ENCODE results near the gene IGHMBP2. TPM values are rescaled to one million over a fixed set of nuclear protein-coding genes. Genes with fewer than 3 reads are reported as not detected.

Gene IGHMBP2
- total and polyA plus RNA-seq, 2 experiments from 2014 or later: 14.3 to 27.7 TPM

DNA sequence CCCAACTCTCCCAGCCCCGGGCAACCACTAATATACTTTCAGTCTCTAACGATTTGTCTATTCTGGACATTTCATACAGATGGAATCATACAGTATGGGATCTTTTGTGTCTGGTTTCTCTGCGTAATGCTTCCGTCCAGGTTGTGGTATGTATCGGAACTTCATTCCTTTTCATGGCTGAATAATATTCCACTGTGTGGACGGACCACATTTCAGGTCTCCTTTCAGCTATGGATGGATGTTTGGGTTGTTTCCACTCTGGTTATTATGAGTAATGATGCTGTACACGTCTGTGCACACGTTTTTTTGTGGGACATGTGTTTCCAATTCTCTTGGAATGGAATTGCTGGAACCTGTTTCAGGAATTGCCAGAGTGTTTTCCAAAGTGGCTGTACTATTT, 44.6 kb upstream of the IGHMBP2 start (continued):
- TF ChIP-seq, protein P1, sequence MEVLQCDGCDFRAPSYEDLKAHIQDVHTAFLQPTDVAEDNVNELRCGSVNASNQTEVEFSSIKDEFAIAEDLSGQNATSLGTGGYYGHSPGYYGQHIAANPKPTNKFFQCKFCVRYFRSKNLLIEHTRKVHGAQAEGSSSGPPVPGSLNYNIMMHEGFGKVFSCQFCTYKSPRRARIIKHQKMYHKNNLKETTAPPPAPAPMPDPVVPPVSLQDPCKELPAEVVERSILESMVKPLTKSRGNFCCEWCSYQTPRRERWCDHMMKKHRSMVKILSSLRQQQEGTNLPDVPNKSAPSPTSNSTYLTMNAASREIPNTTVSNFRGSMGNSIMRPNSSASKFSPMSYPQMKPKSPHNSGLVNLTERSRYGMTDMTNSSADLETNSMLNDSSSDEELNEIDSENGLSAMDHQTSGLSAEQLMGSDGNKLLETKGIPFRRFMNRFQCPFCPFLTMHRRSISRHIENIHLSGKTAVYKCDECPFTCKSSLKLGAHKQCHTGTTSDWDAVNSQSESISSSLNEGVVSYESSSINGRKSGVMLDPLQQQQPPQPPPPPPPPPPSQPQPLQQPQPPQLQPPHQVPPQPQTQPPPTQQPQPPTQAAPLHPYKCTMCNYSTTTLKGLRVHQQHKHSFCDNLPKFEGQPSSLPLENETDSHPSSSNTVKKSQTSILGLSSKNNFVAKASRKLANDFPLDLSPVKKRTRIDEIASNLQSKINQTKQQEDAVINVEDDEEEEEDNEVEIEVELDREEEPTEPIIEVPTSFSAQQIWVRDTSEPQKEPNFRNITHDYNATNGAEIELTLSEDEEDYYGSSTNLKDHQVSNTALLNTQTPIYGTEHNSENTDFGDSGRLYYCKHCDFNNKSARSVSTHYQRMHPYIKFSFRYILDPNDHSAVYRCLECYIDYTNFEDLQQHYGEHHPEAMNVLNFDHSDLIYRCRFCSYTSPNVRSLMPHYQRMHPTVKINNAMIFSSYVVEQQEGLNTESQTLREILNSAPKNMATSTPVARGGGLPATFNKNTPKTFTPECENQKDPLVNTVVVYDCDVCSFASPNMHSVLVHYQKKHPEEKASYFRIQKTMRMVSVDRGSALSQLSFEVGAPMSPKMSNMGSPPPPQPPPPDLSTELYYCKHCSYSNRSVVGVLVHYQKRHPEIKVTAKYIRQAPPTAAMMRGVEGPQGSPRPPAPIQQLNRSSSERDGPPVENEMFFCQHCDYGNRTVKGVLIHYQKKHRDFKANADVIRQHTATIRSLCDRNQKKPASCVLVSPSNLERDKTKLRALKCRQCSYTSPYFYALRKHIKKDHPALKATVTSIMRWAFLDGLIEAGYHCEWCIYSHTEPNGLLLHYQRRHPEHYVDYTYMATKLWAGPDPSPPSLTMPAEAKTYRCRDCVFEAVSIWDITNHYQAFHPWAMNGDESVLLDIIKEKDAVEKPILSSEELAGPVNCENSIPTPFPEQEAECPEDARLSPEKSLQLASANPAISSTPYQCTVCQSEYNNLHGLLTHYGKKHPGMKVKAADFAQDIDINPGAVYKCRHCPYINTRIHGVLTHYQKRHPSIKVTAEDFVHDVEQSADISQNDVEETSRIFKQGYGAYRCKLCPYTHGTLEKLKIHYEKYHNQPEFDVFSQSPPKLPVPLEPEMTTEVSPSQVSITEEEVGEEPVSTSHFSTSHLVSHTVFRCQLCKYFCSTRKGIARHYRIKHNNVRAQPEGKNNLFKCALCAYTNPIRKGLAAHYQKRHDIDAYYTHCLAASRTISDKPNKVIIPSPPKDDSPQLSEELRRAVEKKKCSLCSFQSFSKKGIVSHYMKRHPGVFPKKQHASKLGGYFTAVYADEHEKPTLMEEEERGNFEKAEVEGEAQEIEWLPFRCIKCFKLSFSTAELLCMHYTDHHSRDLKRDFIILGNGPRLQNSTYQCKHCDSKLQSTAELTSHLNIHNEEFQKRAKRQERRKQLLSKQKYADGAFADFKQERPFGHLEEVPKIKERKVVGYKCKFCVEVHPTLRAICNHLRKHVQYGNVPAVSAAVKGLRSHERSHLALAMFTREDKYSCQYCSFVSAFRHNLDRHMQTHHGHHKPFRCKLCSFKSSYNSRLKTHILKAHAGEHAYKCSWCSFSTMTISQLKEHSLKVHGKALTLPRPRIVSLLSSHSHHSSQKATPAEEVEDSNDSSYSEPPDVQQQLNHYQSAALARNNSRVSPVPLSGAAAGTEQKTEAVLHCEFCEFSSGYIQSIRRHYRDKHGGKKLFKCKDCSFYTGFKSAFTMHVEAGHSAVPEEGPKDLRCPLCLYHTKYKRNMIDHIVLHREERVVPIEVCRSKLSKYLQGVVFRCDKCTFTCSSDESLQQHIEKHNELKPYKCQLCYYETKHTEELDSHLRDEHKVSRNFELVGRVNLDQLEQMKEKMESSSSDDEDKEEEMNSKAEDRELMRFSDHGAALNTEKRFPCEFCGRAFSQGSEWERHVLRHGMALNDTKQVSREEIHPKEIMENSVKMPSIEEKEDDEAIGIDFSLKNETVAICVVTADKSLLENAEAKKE (CRISPR knock-in tag; IDR thresholded peaks at IDR 0.05): no peak
- TF ChIP-seq ZNF114 (CRISPR knock-in tag; IDR thresholded peaks at IDR 0.05) (no peak), CREB1 (CRISPR knock-in tag; IDR thresholded peaks at IDR 0.05; ENCODE audit: low read depth) (no peak), ZNF331 (CRISPR knock-in tag; IDR thresholded peaks at IDR 0.05; ENCODE audit: low read depth) (no peak), JUNB (IDR thresholded peaks at IDR 0.05; ENCODE audit: unreplicated experiment) (no peak)
- TF ChIP-seq, protein P2, sequence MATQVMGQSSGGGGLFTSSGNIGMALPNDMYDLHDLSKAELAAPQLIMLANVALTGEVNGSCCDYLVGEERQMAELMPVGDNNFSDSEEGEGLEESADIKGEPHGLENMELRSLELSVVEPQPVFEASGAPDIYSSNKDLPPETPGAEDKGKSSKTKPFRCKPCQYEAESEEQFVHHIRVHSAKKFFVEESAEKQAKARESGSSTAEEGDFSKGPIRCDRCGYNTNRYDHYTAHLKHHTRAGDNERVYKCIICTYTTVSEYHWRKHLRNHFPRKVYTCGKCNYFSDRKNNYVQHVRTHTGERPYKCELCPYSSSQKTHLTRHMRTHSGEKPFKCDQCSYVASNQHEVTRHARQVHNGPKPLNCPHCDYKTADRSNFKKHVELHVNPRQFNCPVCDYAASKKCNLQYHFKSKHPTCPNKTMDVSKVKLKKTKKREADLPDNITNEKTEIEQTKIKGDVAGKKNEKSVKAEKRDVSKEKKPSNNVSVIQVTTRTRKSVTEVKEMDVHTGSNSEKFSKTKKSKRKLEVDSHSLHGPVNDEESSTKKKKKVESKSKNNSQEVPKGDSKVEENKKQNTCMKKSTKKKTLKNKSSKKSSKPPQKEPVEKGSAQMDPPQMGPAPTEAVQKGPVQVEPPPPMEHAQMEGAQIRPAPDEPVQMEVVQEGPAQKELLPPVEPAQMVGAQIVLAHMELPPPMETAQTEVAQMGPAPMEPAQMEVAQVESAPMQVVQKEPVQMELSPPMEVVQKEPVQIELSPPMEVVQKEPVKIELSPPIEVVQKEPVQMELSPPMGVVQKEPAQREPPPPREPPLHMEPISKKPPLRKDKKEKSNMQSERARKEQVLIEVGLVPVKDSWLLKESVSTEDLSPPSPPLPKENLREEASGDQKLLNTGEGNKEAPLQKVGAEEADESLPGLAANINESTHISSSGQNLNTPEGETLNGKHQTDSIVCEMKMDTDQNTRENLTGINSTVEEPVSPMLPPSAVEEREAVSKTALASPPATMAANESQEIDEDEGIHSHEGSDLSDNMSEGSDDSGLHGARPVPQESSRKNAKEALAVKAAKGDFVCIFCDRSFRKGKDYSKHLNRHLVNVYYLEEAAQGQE (IDR thresholded peaks at IDR 0.05; ENCODE audit: unreplicated experiment): no peak

DNA sequence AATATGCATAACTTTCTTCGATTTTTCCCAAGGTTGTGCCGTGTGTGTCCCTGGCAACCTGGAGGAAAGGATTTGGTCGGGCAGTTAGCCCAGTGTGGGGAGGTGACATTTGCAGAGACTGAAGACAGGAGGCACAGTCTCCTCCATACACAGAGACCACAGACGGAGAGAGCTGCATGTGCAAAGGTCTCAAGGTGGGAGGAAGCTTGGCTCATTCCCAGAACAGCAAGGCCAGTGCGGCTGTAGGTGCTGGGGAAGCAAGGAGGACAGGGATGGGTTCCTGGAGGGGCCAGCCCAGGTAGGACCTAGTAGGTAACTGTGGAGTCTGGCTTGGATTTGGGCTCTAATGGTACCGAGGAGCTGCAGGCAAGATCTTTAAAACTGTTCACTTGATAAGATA, 41.3 kb upstream of the IGHMBP2 start:
- no peaks in the 10 kb centered on the region for H3K27me3 ChIP-seq (ENCODE audit: insufficient read depth)
- peaks cover 3% of the 10 kb centered on the region; the same call in 2 of the 3 replicates for H3K36me3 Mint-ChIP-seq (ENCODE audit: low read depth)
- H3K9me3 Mint-ChIP-seq: peaks cover 35% of the 10 kb centered on the region
- H3F3A ChIP-seq (replicated peaks; ENCODE audit: low read depth): no peaks in the 10 kb centered on the region; the same call in 1 of the 2 replicates
- H3K27ac ChIP-seq (ENCODE audit: low read depth): no peak overlapping the region
- H2AFZ ChIP-seq: no peak overlapping the region
- no peaks in the 10 kb centered on the region for H3K36me3 ChIP-seq (ENCODE audit: insufficient read depth)
- no peak for ATAC-seq
- no peak overlapping the region for H3K4me3 Mint-ChIP-seq
- no peaks in the 10 kb centered on the region for H3K79me2 ChIP-seq (replicated peaks; ENCODE audit: insufficient read depth)
- peaks cover 9% of the 10 kb centered on the region for H3K27me3 Mint-ChIP-seq (ENCODE audit: insufficient read depth, low read depth, poor library complexity)
- no peaks in the 10 kb centered on the region for H3K9me2 ChIP-seq (ENCODE audit: insufficient read depth)
- H3K27ac Mint-ChIP-seq: no peak overlapping the region
- no peak overlapping the region for H3K4me3 ChIP-seq
- peaks cover 5% of the 10 kb centered on the region for H3K4me1 Mint-ChIP-seq
- DNase-seq (ENCODE audit: low spot score): no peak
- H4K20me1 ChIP-seq (replicated peaks; ENCODE audit: insufficient read depth): no peaks in the 10 kb centered on the region
- H3K4me2 ChIP-seq: no peak overlapping the region
- H3K4me1 ChIP-seq (ENCODE audit: insufficient read depth): no peaks in the 10 kb centered on the region
- TF ChIP-seq ZNF114 (CRISPR knock-in tag; IDR thresholded peaks at IDR 0.05) (no peak), CREB1 (CRISPR knock-in tag; IDR thresholded peaks at IDR 0.05; ENCODE audit: low read depth) (no peak), STAT1 (IDR thresholded peaks at IDR 0.05; ENCODE audit: unreplicated experiment) (no peak), EZH2phosphoT487 (IDR thresholded peaks at IDR 0.05; ENCODE audit: unreplicated experiment) (no peak)
- TF ChIP-seq, protein P3, sequence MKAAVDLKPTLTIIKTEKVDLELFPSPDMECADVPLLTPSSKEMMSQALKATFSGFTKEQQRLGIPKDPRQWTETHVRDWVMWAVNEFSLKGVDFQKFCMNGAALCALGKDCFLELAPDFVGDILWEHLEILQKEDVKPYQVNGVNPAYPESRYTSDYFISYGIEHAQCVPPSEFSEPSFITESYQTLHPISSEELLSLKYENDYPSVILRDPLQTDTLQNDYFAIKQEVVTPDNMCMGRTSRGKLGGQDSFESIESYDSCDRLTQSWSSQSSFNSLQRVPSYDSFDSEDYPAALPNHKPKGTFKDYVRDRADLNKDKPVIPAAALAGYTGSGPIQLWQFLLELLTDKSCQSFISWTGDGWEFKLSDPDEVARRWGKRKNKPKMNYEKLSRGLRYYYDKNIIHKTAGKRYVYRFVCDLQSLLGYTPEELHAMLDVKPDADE (IDR thresholded peaks at IDR 0.05): no peak
- TF ChIP-seq, protein P4, sequence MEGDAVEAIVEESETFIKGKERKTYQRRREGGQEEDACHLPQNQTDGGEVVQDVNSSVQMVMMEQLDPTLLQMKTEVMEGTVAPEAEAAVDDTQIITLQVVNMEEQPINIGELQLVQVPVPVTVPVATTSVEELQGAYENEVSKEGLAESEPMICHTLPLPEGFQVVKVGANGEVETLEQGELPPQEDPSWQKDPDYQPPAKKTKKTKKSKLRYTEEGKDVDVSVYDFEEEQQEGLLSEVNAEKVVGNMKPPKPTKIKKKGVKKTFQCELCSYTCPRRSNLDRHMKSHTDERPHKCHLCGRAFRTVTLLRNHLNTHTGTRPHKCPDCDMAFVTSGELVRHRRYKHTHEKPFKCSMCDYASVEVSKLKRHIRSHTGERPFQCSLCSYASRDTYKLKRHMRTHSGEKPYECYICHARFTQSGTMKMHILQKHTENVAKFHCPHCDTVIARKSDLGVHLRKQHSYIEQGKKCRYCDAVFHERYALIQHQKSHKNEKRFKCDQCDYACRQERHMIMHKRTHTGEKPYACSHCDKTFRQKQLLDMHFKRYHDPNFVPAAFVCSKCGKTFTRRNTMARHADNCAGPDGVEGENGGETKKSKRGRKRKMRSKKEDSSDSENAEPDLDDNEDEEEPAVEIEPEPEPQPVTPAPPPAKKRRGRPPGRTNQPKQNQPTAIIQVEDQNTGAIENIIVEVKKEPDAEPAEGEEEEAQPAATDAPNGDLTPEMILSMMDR (conservative IDR thresholded peaks at IDR 0.05; ENCODE audit: low read depth in 2 of 2): no peak
